ENCODE data around the gene CLEC20A. TPM values are rescaled to one million over a fixed set of nuclear protein-coding genes. Genes with fewer than 3 reads are reported as not detected.

CLEC20A gene
- total RNA-seq, 1 experiment from 2014 or later: not detected

GRCh38 chr1:178438432-178438831 is 58.3 kb downstream of the CLEC20A start:
- Histone ChIP-seq H3K27me3 (ENCODE audit: insufficient read depth, low read depth) (no peaks in the 10 kb centered on the region), H3K36me3 (ENCODE audit: low read depth) (peaks cover 22% of the 10 kb centered on the region; the same call in 1 of the 2 replicates), H3K27ac (no peak overlapping the region), H4K20me1 (ENCODE audit: insufficient read depth) (no peaks in the 10 kb centered on the region), H3K4me1 (replicated peaks; ENCODE audit: insufficient read depth) (no peaks in the 10 kb centered on the region), H3F3A (ENCODE audit: insufficient read depth, low read depth) (no peaks in the 10 kb centered on the region), H3K9me3 (ENCODE audit: insufficient read depth, low read depth) (no peaks in the 10 kb centered on the region), H3K4me3 (no peak overlapping the region), H3K9me2 (ENCODE audit: insufficient read depth) (no peaks in the 10 kb centered on the region; the same call in 1 of the 2 replicates), H2AFZ (no peak overlapping the region), H3K4me2 (no peak overlapping the region), H3K79me2 (ENCODE audit: low read depth) (no peaks in the 10 kb centered on the region)
- no peak for DNase-seq
- BruUV-seq (replicated peaks): no TSS peak
- CTCF ChIA-PET: no interaction called here
- TF ChIP-seq CTCF (conservative IDR thresholded peaks at IDR 0.05): no peak
- no peak for TF ChIP-seq EZH2 (IDR thresholded peaks at IDR 0.05; ENCODE audit: low read depth)
- POLR2A ChIA-PET (ENCODE audit: unreplicated experiment): no interaction called here
- intact Hi-C loops (cut with micrococcal nuclease; ENCODE audit: unreplicated experiment): no loop called here

GRCh38 chr1:178436899-178437298 is 59.9 kb downstream of the CLEC20A start:
- Histone ChIP-seq H3K9me2 (ENCODE audit: insufficient read depth) (no peaks in the 10 kb centered on the region; the same call in 1 of the 2 replicates), H3K27me3 (ENCODE audit: insufficient read depth, low read depth) (no peaks in the 10 kb centered on the region), H3K4me2 (no peak overlapping the region), H2AFZ (no peak overlapping the region), H3F3A (ENCODE audit: insufficient read depth, low read depth) (no peaks in the 10 kb centered on the region), H3K79me2 (ENCODE audit: low read depth) (no peaks in the 10 kb centered on the region), H3K4me3 (no peak overlapping the region), H4K20me1 (ENCODE audit: insufficient read depth) (no peaks in the 10 kb centered on the region), H3K9me3 (ENCODE audit: insufficient read depth, low read depth) (no peaks in the 10 kb centered on the region), H3K36me3 (ENCODE audit: low read depth) (peaks cover 15% of the 10 kb centered on the region; the same call in 1 of the 2 replicates), H3K27ac (no peak overlapping the region), H3K4me1 (replicated peaks; ENCODE audit: insufficient read depth) (no peaks in the 10 kb centered on the region)
- DNase-seq: no peak
- TF ChIP-seq EZH2 (IDR thresholded peaks at IDR 0.05; ENCODE audit: low read depth) (no peak), CTCF (conservative IDR thresholded peaks at IDR 0.05) (no peak)
- no TSS peak for BruUV-seq (replicated peaks)
- intact Hi-C loops (cut with micrococcal nuclease; ENCODE audit: unreplicated experiment): no loop called here
- POLR2A ChIA-PET (ENCODE audit: unreplicated experiment): no interaction called here
- CTCF ChIA-PET: no interaction called here

GRCh38 chr1:178434899-178435435 is 61.8 kb downstream of the CLEC20A start:
- H3K79me2 ChIP-seq (ENCODE audit: low read depth): no peaks in the 10 kb centered on the region
- BruUV-seq (replicated peaks): no TSS peak
- H3K27ac ChIP-seq: no peak overlapping the region
- H2AFZ ChIP-seq: no peak overlapping the region
- no peaks in the 10 kb centered on the region for H3K4me1 ChIP-seq (replicated peaks; ENCODE audit: insufficient read depth)
- no peaks in the 10 kb centered on the region for H3K36me3 ChIP-seq (ENCODE audit: low read depth)
- no peaks in the 10 kb centered on the region; the same call in 1 of the 2 replicates for H4K20me1 ChIP-seq (ENCODE audit: insufficient read depth)
- H3K4me3 ChIP-seq: no peak overlapping the region
- no peaks in the 10 kb centered on the region for H3K9me2 ChIP-seq (ENCODE audit: insufficient read depth)
- intact Hi-C loops (cut with micrococcal nuclease; ENCODE audit: unreplicated experiment): no loop called here
- H3K4me2 ChIP-seq: no peak overlapping the region
- H3K9me3 ChIP-seq (ENCODE audit: insufficient read depth, low read depth): no peaks in the 10 kb centered on the region
- no peaks in the 10 kb centered on the region for H3F3A ChIP-seq (ENCODE audit: insufficient read depth, low read depth)
- ChIA-PET POLR2A (ENCODE audit: unreplicated experiment) (no interaction called here), CTCF (no interaction called here)
- DNase-seq: no peak
- no peak for TF ChIP-seq EZH2 (IDR thresholded peaks at IDR 0.05; ENCODE audit: low read depth)
- no peak for TF ChIP-seq CTCF (conservative IDR thresholded peaks at IDR 0.05)
- H3K27me3 ChIP-seq (ENCODE audit: insufficient read depth, low read depth): no peaks in the 10 kb centered on the region
